Colonic mucosa (tissue), 4 donors: ENCODE data around the gene SCAMP5. TPM values are rescaled to one million over a fixed set of nuclear protein-coding genes. Genes with fewer than 3 reads are reported as not detected.
A peak's percentile ranks its signal among the peaks of the same experiment; 100 is the strongest.

Experiments used
- DNase-seq: peaks from one replicate; pipeline ENCODE4 v3.0.0-alpha.2; 2020
- H3K27ac ChIP-seq: fragments of 200-600 bp; one replicate; pipeline ENCODE4 v1.8.0; 2021
- H3K27me3 ChIP-seq: fragments of 200-600 bp; one replicate; pipeline ENCODE4 v1.8.0; 2021
- H3K36me3 ChIP-seq: fragments of 200-600 bp; one replicate; pipeline ENCODE4 v1.8.0; 2021
- H3K4me1 ChIP-seq: fragments of 200-600 bp; one replicate; pipeline ENCODE4 v1.8.0; 2021; ENCODE audit warnings: mild to moderate bottlenecking
- H3K4me3 ChIP-seq: fragments of 200-600 bp; one replicate; pipeline ENCODE4 v1.8.0; 2021
- H3K9ac ChIP-seq, 2 donors: one replicate each; pipeline ENCODE4 v1.7.0; 2013; ENCODE audit warnings: control low read depth in 2 of 2, low read depth in 2 of 2, low read length in 2 of 2
- H3K9me3 ChIP-seq: fragments of 200-600 bp; one replicate; pipeline ENCODE4 v1.8.0; 2021
- CTCF ChIP-seq: fragments of 200-600 bp; IDR thresholded peaks from one replicate; pipeline ENCODE4 v1.8.0; 2022; ENCODE audit warnings: antibody characterized with exemption, mild to moderate bottlenecking
- intact Hi-C: fragments of 100-400 bp; cut with DNase I; formaldehyde crosslinking; loops from one replicate; pipeline ENCODE4 v1.14.1; 2022
- total RNA-seq, 2 donors: library from RNA; stranded (reverse); fragmentation: NEBNext Ultra II Directional in 1 of 2; extraction: Animal tissue kit (Norgen Biotek cat#: 25700) in 1 of 2; gene quantifications; one replicate each; pipeline ENCODE4 v1.2.1, GENCODE V29; 2021
- donor health status: healthy.
- donor health status: DM: no; HTN: no; CAD: no.
- donor health status: DM: no; HTN: no; CAD: no.

SCAMP5 gene
- total RNA-seq, 2 donors from 2014 or later: 4.9 to 24.9 TPM

- no peak overlapping the region for H3K9ac ChIP-seq
- H3K36me3 ChIP-seq: no peaks in the 10 kb centered on the region
- no peak overlapping the region for H3K4me3 ChIP-seq
- DNase-seq: no peak
- H3K9me3 ChIP-seq: no peaks in the 10 kb centered on the region
- H3K27me3 ChIP-seq: peaks cover 5% of the 10 kb centered on the region
- H3K4me1 ChIP-seq: peaks cover 9% of the 10 kb centered on the region
- intact Hi-C loops: no loop called here
- TF ChIP-seq CTCF: no peak
- no peak overlapping the region for H3K27ac ChIP-seq
Measured at GRCh38 chr15:74962219-74962618, 33.1 kb upstream of the SCAMP5 start.

GRCh38 chr15:74962671-74963070 lies 32.7 kb upstream of the SCAMP5 start:
- DNase-seq: no peak
- H3K36me3 ChIP-seq: no peaks in the 10 kb centered on the region
- intact Hi-C loops: no loop called here
- H3K4me3 ChIP-seq: no peak overlapping the region
- TF ChIP-seq CTCF: no peak
- H3K9me3 ChIP-seq: no peaks in the 10 kb centered on the region
- peaks cover 5% of the 10 kb centered on the region for H3K27me3 ChIP-seq
- no peak overlapping the region for H3K27ac ChIP-seq
- H3K4me1 ChIP-seq: peaks cover 6% of the 10 kb centered on the region
- H3K9ac ChIP-seq: peak overlapping the region in 1 of 2 donors; percentile 8

- no peak overlapping the region for H3K4me3 ChIP-seq
- intact Hi-C loops: no loop called here
Measured at GRCh38 chr15:74963213-74963612, 32.1 kb upstream of the SCAMP5 start.

GRCh38 chr15:74964794-74965193 lies 30.6 kb upstream of the SCAMP5 start:
- Histone ChIP-seq H3K4me3 (no peak overlapping the region), H3K27ac (no peak overlapping the region), H3K27me3 (no peaks in the 10 kb centered on the region), H3K9me3 (no peaks in the 10 kb centered on the region), H3K4me1 (no peaks in the 10 kb centered on the region), H3K36me3 (no peaks in the 10 kb centered on the region), H3K9ac (no peak overlapping the region)
- no peak for DNase-seq
- intact Hi-C loops: no loop called here
- TF ChIP-seq CTCF: no peak

More at GRCh38 chr15:74963213-74963612, 32.1 kb upstream of the SCAMP5 start:
- TF ChIP-seq CTCF: no peak
- Histone ChIP-seq H3K9me3 (no peaks in the 10 kb centered on the region), H3K9ac (no peak overlapping the region), H3K27me3 (peaks cover 5% of the 10 kb centered on the region), H3K27ac (no peak overlapping the region), H3K4me1 (peaks cover 1% of the 10 kb centered on the region), H3K36me3 (no peaks in the 10 kb centered on the region)
- no peak for DNase-seq

GRCh38 chr15:74967670-74968069 lies 27.7 kb upstream of the SCAMP5 start:
- Histone ChIP-seq H3K9me3 (no peaks in the 10 kb centered on the region), H3K4me1 (no peaks in the 10 kb centered on the region), H3K27me3 (no peaks in the 10 kb centered on the region), H3K27ac (no peak overlapping the region), H3K36me3 (no peaks in the 10 kb centered on the region), H3K9ac (no peak overlapping the region), H3K4me3 (no peak overlapping the region)
- intact Hi-C loops: no loop called here
- no peak for TF ChIP-seq CTCF
- no peak for DNase-seq

- H3K9ac ChIP-seq: no peak overlapping the region
- no peaks in the 10 kb centered on the region for H3K9me3 ChIP-seq
- intact Hi-C loops: no loop called here
- DNase-seq: no peak
- no peak for TF ChIP-seq CTCF
- H3K36me3 ChIP-seq: no peaks in the 10 kb centered on the region
- H3K27ac ChIP-seq: no peak overlapping the region
- no peak overlapping the region for H3K4me3 ChIP-seq
- no peaks in the 10 kb centered on the region for H3K27me3 ChIP-seq
- no peaks in the 10 kb centered on the region for H3K4me1 ChIP-seq
Measured at GRCh38 chr15:74976159-74976558, 19.2 kb upstream of the SCAMP5 start.
